GM12891 (cell line): ENCODE data around the gene CHST9.

Source experiments
- POLR2A ChIP-seq: IDR thresholded peaks from 2 replicates; pipeline ENCODE4 v1.6.1; 2011; ENCODE audit warnings: low read depth, low read length, control low read depth
- POLR2AphosphoS5 ChIP-seq: IDR thresholded peaks from 2 replicates; pipeline ENCODE4 v1.6.1; 2011; ENCODE audit warnings: low read depth, low read length, control low read depth
- TAF1 ChIP-seq: IDR thresholded peaks from 2 replicates; pipeline ENCODE4 v1.6.1; 2011; ENCODE audit warnings: low read depth, low read length, control low read depth

DNA sequence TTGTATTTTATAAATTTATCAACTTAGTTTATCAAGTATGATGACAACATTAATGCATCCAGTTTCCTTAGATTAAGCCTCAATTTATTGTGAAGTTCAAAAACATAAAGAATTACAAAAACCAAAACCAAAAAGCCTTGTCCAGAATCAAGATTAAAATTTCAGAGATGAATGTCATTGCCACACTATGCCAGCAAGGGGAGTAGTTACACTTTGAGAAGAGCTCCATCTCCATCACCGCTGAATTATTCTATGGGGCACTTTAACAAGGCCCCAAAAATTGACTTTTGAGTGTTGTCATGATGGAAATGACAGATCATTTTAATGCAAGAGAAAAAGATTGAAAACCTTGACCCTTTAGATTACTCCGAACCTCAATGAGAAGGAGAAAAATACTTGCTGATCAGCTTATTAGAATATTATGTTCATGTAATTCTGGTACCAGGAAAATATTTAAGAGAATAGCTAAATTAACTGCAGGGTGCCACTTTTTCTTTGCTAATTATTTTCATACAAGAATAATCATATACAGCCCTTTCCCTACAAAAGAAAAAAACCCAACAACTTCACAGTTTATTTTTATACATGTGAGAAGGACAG, 167.1 kb downstream of the CHST9 start:
- no peak for TF ChIP-seq POLR2AphosphoS5
- no peak for TF ChIP-seq POLR2A
- no peak for TF ChIP-seq TAF1
